Embryonic facial prominence (tissue), 1 donor: ENCODE measurements around the gene XYLT2.
"Not testable (repeated sequence)": the region's sequence is repeated elsewhere in the genome, so short reads cannot be mapped to it uniquely, and the experiment has no call there.

Source experiments
- DNase-seq: peaks from one replicate; pipeline ENCODE4 v3.0.0-alpha.2; 2016; ENCODE audit errors: extremely low spot score

Gene XYLT2

DNA sequence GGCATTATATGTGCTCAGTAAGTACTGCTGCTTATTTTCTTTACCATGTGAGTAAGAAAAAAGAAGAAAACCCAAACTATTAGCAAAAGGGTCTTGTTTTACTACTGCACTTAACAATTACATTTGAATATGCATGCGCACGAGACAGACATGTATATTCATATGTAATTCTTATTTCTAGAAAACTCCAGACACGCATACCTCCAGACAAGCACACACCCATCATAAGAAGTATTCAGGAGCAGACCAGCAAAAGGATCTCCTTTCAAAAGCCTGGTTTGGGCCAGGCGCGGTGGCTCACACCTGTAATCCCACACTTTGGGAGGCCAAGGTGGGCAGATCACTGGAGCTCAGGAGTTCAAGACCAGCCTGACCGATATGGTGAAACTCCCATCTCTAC, 43.6 kb downstream of the XYLT2 start:
- no peak for DNase-seq

DNA sequence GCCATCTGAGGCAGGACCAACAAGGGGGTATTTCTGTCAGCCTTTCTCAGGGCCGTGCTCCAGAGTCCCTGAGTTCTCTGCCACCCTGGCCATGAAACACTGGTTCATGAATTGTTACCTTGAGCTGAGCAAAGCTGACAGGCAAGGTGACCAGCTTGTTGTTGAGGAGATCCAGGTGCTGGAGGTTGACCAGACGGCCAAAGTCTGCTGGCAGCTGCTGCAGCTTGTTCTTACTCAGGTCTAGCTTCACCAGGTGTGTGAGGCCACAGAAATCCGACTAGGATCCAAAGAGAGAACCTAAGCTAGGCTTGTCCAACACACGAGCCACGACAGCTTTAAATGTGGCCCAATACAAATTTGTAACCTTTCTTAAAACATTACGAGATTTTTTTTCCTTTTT, 46.7 kb downstream of the XYLT2 start:
- DNase-seq, result no peak

DNA sequence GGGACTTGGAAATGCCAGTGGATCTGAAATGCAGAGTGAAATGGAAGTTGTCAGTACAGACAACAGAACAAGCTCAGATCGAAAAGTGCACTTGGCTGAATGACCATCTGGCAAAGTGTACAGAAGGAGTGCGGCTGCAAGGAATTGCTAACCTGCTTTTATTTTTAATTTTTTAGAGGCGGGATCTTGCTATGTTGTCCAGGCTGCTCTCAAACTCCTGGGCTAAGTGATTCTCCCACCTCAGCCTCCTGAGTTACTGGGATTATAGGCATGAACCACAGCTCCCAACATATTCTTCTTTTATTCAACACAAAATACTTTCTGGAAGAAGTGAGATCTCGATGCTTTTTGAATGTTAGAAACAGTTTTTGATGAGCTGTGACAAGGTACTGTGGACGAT, 47.8 kb downstream of the XYLT2 start:
- no peak for DNase-seq

DNA sequence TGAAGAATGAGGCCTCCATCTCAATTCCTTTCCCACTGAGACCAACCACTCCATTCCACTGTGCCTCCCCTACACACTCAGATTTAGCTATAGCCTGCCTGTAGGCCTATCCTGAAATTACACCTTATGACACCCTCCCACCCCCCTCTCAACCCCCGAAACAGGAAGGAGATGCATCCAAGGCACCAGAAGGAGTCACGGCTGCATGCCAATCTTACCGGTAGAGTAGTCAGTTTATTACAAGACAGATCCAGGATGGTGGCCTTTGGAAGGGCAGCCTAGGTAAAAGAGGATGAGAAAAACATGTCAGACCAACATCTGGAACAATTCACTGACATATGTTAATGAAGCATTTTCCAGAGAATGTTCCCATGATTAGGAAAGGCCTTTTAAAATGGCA, 48.8 kb downstream of the XYLT2 start:
- no peak for DNase-seq

DNA sequence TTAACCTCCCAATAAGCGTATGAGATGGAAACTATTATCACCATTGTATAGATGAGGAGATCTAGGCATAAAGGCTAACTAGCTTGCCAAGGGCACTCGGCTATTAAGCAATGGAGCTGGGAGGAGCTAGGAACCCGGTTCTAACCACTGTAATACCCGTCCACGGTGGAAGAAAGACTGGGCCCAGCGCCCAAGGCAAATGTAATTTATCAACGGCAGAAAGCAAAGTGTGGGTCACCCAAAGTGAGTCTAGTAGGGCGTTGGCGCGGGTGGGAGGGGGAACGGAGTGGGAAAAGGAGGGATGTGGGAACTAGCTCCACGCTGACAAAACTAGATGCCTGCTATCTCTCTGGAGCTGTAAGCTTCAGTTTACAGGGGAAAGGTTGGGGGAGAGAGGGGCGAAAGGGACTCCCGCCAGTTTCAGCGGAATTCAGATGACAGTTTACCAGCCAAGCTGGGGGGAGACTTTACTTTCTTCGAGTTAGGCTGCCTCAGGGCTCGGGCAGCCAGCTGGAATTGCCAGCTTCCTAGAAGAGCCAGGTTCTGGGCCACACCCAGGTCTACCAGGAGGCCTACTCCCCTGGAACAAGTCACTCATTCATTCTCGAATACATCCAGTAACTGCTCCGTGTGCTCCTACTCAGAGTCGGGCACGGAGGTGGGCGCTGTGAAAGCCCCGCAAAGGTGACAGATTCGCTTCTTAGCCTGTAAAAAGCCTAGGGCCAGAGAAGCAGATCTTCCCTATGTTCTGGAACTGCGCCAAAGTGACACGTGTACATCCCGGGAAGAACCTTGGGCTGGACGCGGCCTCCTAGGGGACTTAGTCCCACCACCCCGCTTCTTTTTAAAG, 50.6 kb downstream of the XYLT2 start:
- DNase-seq, result no peak

DNA sequence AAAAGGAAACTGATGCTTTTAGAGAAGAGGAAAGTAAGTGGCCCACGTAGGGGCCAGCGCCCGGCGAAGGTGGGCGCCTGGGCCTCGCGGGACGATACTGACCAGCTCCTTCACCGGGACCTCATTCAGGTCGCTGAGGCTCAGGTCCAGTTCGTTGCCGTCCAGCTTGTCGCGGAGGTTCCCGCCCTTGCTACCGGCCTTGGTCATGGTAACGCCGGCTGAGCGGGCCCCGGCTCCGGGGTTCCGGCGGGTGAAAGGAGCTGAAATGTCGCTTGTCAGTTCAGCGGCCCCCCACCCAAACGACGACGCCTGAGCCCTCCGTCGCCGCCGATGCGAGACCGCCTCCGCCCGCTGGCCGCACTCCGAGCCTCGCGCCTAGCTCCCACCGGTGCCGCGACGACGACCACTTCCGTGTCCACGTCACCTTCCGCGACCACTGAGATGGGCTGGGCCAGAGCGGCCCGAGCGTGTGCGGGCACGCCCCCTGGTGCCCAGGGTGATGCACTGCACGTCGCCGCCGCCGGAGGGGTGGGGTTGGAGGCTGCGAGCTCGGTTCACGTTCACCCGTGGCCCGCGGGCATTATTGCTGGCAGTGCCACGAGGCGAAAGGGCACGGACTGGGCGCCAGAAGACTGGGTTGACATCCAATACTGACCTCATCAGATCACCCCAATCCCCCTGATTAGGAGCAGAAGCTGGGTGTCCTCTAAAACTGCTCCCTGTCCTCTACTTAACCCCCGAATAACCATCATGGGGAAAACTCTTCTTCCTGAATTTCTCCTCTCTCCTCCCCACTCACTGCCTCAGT, 51.4 kb downstream of the XYLT2 start, which contains the start of gene LRRC59:
Gene LRRC59, minus strand, starts transcription at position 413 of the 808 bp plus-strand sequence. Its CDS starts 206 bp downstream, at position 207.
- DNase-seq, result peak; percentile 77

DNA sequence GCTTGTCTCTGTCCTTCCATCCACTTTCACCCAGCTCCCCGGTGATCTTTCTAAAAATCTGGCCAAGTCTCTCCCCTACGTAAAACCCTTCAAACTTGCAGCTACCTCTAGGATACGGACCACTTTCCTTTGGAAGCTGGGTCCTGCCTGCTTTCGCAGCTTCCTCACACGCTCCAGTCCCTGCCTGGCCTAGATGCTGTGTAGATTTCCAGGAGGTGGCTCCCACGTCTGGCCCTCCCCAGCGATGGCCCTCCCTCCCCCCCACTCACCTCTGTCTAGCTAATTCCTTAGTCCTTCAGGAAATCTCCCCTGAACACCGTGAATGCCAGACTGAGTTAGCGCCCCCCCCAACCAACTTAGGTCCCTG, 52.0 kb downstream of the XYLT2 start:
- no peak for DNase-seq

DNA sequence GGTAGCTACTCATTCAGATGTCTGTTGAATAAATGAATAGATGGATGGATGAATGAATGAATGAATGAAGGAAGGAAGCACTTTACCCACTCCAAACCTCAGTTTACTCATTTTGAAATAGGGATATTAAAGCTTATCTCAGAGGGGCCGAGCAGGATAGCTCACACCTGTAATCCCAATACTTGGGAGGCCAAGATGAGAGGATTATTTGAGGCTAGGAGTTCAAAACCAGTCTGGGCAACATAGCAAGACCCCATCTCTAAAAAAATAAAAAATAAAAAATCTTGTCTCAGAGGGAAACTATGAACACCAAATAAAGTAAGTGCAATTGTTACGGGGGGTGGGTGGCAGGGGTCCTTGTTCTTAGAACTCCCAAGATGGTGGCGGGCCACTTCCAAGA, 52.7 kb downstream of the XYLT2 start:
- not testable (repeated sequence) for DNase-seq

DNA sequence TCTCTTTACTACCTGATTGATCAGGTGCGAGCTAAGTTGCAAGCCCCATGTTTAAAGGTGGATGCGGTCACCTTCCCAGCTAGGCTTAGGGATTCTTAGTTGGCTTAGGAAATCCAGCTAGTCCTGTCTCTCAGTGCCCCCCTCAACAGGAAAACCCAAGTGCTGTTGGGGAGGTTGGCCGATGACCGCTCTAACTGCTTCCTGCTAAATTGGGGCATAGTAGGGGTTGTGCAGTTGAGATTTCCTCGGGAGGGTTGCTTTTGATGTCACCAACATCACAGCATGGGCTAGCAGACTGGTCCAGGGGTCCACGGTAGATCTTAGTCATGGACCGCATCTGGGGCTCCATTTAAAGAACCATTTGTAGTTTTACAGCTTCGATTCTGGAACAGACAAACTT, 53.7 kb downstream of the XYLT2 start:
- DNase-seq, result not testable (repeated sequence)

DNA sequence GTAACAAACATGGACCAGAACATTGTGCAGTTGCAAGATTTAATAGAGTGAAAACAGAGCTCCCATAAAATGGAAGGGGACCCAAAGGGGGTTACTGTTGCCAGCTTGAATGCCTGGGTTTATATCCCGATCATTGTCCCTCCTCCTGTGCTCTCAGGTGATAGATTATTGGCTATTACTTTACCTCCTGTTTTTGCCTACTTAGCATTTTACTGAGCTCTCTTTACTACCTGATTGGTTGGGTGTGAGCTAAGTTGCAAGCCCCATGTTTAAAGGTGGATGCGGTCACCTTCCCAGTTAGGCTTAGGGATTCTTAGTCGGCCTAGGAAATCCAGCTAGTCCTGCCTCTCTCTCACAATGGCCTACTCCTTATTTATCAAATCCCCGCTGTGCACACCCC, 59.4 kb downstream of the XYLT2 start:
- DNase-seq, result not testable (repeated sequence)

DNA sequence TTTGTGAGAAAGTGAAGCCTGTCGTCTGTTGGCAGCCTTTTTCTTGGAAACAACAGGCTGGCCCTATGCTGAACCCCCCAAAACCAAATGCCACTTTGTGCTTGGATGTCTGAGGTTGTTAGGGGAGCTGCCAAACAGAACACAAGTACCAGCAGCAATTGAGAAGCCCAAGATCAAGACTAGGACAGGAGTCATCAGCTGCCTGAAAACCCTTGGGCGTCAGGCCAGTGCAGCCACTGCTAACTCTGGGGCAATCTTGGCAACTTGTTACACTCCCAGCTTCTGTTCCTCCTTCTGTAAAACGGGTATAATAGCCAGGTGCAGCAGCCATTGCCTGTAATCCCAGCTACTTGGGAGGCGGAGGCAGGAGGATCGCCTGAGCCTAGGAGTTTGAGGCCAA, 60.7 kb downstream of the XYLT2 start:
- no peak for DNase-seq

DNA sequence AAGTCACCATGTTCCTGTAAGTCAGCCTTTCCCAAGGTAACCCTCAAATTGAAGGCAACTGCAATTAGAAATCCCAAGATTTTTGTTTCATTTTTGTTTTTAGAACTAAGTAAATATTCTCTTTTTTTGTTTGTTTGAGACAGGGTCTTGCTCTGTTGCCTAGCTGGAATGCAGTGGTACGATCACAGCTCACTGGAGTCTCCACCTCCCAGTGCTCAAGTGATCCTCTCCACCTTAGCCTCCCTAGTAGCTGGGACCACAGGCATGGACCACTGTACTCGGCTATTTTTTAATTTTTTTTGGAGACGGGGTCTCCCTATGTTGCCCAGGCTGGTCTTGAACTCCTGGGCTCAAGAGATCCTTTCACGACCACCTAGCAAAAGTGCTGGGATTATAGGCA, 62.0 kb downstream of the XYLT2 start:
- DNase-seq, result no peak
